Endothelial cell of hepatic sinusoid (primary cell): ENCODE measurements around the gene TBL1X.

ENCODE experiments used
- in situ Hi-C: cut with HindIII; loops from 2 replicates; pipeline ENCODE4 v1.10.0; 2017; ENCODE audit warnings: low sequenced_read_pairs

The TBL1X gene

GRCh38 chrX:9745417-9746115 is 280.7 kb downstream of the TBL1X start:
- in situ Hi-C loops, result loop anchor here (5.0 to 10.0 kb wide), 2 partner anchors 82 to 129 kb away; no protein-coding TSS in a partner anchor

GRCh38 chrX:9746148-9746888 is 281.5 kb downstream of the TBL1X start:
- in situ Hi-C loops, result loop anchor here (5.0 to 10.0 kb wide), 2 partner anchors 81 to 128 kb away; no protein-coding TSS in a partner anchor

DNA sequence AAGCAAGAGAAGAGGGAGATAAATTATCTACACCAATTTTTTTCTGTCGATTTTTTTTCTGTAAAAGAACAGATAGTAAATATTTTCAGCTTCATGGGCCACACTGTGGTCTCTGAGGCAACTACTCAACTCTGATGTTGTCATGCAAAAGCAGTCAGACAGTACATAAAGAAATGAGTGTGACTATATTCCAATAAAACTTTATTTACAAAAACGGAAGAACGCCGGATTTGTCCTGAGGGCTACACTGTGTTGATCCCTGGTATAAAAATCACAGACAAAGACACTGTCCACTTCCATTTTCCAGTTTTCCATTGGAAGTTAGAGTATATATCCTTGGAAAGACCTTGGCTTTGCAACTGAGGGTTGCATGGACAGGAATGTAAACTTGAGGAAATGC is 282.8 kb downstream of the TBL1X start:
- in situ Hi-C loops, result loop anchor here (5.0 to 10.0 kb wide), 2 partner anchors 80 to 127 kb away; no protein-coding TSS in a partner anchor

GRCh38 chrX:9749146-9749692 is 284.4 kb downstream of the TBL1X start:
- in situ Hi-C loops, result loop anchor here (5.0 to 10.0 kb wide), 2 partner anchors 78 to 126 kb away; no protein-coding TSS in a partner anchor

- in situ Hi-C loops, result no loop called here
These were observed 292.5 kb downstream of the TBL1X start for GRCh38 chrX:9757366-9757765.

- in situ Hi-C loops, result no loop called here
These were observed 293.3 kb downstream of the TBL1X start for GRCh38 chrX:9758021-9758638.

DNA sequence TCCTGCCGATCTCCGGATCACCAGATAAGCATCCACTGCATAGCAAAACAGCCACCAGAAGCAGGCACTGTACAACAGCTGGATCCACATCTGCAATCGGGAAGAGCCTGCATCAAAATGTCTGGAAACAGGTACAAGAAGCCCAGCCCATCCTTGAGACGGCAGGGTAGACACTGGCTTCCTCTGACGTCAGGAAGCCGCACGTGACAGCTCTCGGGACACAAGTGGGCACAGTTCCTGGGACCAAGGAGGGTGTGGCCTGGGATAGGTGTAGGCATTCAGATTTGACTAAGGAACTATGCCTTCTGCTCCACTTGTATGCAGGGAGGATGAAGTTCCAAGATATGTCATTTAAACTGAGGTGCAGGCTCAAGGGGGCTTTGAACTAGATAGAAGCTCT is 294.5 kb downstream of the TBL1X start:
- in situ Hi-C loops, result no loop called here

- in situ Hi-C loops, result loop anchor here (5.0 kb wide), 1 partner anchor 87 kb away; no protein-coding TSS in a partner anchor
These were observed 300.3 kb downstream of the TBL1X start for GRCh38 chrX:9765072-9765736.

- in situ Hi-C loops, result loop anchor here (5.0 kb wide), 1 partner anchor 87 kb away; no protein-coding TSS in a partner anchor
These were observed 300.9 kb downstream of the TBL1X start, which contains the start of gene GPR143 for GRCh38 chrX:9765737-9766097. Gene GPR143, minus strand, starts transcription at chrX:9765847. Its CDS starts 30 bp downstream, at chrX:9765817.

DNA sequence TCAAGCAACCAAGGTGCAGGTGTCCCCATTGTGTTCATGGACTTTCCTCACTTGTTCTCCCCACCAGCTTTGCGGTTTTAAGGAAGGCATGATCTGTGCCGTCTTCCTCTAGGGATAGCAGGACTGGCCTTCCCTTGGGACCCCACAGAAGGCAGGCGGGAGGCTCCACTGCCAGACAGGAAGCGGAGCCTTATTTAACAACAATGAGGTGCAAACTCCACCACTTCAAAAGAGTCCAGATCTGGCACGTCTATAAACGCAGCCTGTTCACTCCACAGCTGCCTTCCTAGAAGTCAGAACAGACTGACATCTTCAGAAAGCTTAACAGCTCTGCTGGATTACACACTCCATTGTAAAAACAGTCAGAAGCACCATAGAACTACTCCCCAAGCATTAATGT is 302.5 kb downstream of the TBL1X start:
- in situ Hi-C loops, result loop anchor here (5.0 kb wide), 1 partner anchor 85 kb away; no protein-coding TSS in a partner anchor

DNA sequence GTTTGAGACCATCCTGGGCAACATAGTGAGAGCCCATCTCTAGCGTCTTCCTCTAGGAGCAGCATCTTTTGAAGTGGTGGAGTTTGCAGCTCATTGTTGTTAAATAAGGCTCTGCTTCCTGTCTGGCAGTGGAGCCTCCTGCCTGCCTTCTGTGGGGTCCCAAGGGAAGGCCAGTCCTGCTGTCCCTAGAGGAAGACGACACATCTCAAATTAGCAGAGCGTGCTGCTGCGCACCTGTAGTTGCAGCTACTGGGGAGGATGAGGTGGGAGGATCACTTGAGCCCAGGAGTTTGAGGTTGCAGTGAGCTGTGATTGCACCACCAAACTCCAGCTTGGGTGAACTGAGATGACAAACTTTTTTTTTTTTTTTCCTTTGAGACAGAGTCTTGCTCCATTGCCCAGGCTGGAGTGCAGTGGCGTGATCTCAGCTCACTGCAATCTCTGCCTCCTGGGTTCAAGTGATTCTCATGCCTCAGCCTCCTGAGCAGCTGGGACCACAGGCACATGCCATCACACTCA is 303.5 kb downstream of the TBL1X start:
- in situ Hi-C loops, result loop anchor here (5.0 kb wide), 1 partner anchor 84 kb away; no protein-coding TSS in a partner anchor

- in situ Hi-C loops, result no loop called here
These were observed 305.5 kb downstream of the TBL1X start for GRCh38 chrX:9770319-9770718.

DNA sequence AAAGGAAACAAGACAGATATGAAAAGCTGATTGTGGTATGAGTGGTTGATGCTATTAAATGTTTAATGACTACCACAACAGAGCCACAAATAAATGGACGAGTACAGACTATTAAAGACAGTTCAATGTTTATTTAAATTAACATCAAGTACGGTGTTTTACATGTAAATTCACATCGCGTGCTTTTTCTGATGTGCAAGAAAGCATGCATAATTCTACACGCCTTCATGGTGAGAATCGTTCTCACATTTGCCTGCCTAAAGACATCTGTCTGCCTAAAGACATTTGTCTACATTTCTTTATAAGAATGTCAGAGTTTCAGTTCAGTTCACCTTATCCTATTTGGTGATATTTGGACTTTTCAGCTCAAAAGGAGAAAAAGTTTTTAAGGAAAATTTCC is 308.1 kb downstream of the TBL1X start:
- in situ Hi-C loops, result no loop called here

- in situ Hi-C loops, result no loop called here
These were observed 311.1 kb downstream of the TBL1X start for GRCh38 chrX:9775930-9776329.

- in situ Hi-C loops, result no loop called here
These were observed 317.1 kb downstream of the TBL1X start for GRCh38 chrX:9781941-9782340.

- in situ Hi-C loops, result no loop called here
These were observed 319.5 kb downstream of the TBL1X start for GRCh38 chrX:9784332-9784731.

DNA sequence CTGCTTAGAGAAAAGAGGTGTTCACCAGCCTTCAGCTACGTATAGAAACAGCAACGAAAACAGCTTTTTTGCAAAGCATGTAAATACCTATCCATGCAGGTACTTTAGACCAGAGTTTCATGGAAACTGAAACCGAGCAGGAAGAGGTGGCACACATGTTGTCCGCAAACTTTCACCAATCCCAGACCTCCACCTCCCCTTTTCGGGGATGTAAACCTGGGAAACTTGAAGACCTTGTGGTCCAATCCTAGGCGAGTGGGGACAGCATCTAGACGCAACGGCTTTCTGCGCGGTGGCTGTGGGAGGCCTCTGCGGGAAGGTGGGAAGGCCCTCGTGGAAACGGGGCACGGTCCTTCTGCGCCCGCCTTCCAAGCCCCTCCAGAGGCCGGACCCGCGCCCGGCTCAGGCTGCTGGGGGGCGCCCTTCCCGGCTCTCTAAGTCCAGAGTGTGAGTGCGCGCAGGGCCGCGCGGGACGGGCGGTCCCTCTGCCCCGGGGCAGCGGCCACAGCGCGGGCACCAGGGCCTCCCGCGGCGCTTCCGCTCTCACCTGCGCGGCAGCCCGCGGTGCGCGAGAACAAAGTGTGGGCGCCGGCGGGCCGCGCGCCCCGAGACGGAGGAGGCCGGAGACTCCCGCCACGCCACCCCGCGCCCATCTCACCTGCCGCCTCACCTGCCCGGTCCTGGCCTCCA is 320.5 kb downstream of the TBL1X start:
- in situ Hi-C loops, result no loop called here

GRCh38 chrX:9785944-9786797 is 321.3 kb downstream of the TBL1X start, which contains the start of gene SHROOM2:
Gene SHROOM2, plus strand, starts transcription at chrX:9786429. Its CDS starts 117 bp downstream, at chrX:9786546.
- in situ Hi-C loops, result no loop called here
